Muscle of back (tissue), 13 donors: ENCODE measurements around the gene CHST2. TPM values are rescaled to one million over a fixed set of nuclear protein-coding genes. Genes with fewer than 3 reads are reported as not detected.
"Not testable (repeated sequence)": the region's sequence is repeated elsewhere in the genome, so short reads cannot be mapped to it uniquely, and the experiment has no call there.

ENCODE experiments used
- DNase-seq, 3 donors: peaks; one replicate each; pipeline versions ENCODE4 v3.0.0 to v3.0.0-alpha.2; 2013
- long read RNA-seq, 9 donors: transcript quantifications; one replicate each; lab custom pipeline, GENCODE V29; 2026
- polyA plus RNA-seq, 10 donors: library from polyadenylated mRNA; unstranded; fragments of 120-200 nt; gene quantifications; one replicate each; pipeline ENCODE4 v1.2.1, GENCODE V29; 2013; ENCODE audit not compliant: insufficient read length in 10 of 10

Gene CHST2, protein sequence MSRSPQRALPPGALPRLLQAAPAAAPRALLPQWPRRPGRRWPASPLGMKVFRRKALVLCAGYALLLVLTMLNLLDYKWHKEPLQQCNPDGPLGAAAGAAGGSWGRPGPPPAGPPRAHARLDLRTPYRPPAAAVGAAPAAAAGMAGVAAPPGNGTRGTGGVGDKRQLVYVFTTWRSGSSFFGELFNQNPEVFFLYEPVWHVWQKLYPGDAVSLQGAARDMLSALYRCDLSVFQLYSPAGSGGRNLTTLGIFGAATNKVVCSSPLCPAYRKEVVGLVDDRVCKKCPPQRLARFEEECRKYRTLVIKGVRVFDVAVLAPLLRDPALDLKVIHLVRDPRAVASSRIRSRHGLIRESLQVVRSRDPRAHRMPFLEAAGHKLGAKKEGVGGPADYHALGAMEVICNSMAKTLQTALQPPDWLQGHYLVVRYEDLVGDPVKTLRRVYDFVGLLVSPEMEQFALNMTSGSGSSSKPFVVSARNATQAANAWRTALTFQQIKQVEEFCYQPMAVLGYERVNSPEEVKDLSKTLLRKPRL
- 10 to 100 TPM in 1 of 10 donors, 1 to 10 TPM in 9; 2.8 to 15.4 (median 5.4) TPM for polyA plus RNA-seq
- long read RNA-seq, donor 1, full-length matches to known transcripts, result 5 of 5 reads
- long read RNA-seq, donor 1, partial matches to known transcripts, result 0 of 5 reads
- long read RNA-seq, donor 1, other reads (novel, unspliced or antisense), result 0 of 5 reads
- long read RNA-seq, donor 2, full-length matches to known transcripts, result 4 of 4 reads
- long read RNA-seq, donor 2, partial matches to known transcripts, result 0 of 4 reads
- long read RNA-seq, donor 2, other reads (novel, unspliced or antisense), result 0 of 4 reads
- long read RNA-seq, donor 3, result 0 reads
- long read RNA-seq, donor 4, result 0 reads
- long read RNA-seq, donor 5, full-length matches to known transcripts, result 2 of 2 reads
- long read RNA-seq, donor 5, partial matches to known transcripts, result 0 of 2 reads
- long read RNA-seq, donor 5, other reads (novel, unspliced or antisense), result 0 of 2 reads
- long read RNA-seq, donor 6, full-length matches to known transcripts, result 3 of 3 reads
- long read RNA-seq, donor 6, partial matches to known transcripts, result 0 of 3 reads
- long read RNA-seq, donor 6, other reads (novel, unspliced or antisense), result 0 of 3 reads
- long read RNA-seq, donor 7, result 0 reads
- long read RNA-seq, donor 8, full-length matches to known transcripts, result 1 of 1 reads
- long read RNA-seq, donor 8, partial matches to known transcripts, result 0 of 1 reads
- long read RNA-seq, donor 8, other reads (novel, unspliced or antisense), result 0 of 1 reads
- long read RNA-seq, donor 9, result 0 reads

DNA sequence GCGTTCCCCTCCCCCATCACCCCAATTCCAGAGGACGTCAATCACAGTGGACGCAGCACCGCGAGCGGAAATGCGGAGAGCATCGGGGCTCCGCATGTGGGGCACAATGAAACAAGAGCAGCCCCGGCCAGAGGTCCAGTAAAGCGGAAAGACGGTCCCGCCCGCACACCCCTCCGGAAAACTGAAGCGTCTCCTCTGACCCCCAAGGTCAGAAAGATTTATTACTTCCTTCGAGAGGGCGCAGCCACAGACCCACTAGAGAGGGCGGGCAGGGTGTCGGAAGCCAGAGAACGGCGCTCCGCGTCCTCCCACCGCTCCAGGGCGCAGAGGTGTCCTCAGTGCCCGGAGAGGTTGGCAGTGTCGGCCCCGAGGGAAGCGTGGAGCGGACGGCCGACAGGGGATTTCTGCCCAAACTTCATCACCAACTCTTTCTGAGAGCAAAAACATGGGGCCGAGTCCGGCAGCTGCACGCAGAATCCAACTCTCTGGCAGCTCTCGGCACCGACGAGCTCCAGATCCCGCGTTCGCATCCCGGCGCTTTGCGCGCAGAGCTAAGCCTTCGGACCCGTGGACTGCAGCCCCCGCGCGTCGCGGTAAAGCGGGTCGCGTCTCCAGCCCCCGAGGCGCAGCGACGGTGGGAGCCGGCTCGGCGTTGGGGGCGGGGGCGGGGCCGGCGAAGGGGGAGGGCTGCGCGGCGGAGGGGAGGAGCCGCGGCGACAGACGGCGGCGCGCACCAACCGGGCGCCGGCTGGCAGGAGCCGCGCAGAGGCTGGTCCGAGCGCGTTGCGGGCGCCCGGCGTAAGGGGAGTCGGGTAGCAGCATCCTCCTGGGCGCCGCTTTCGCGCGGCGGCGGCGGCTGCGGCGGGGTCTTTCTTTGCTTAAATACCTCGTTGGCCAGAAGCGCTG lies at the start of gene CHST2:
TSS of gene CHST2 (plus strand) at position 763 of the 906 bp plus-strand sequence. CDS start 1,046 bp downstream, outside the sequence.
- DNase-seq, result peak; percentile 72 to 93 (median 87)

DNA sequence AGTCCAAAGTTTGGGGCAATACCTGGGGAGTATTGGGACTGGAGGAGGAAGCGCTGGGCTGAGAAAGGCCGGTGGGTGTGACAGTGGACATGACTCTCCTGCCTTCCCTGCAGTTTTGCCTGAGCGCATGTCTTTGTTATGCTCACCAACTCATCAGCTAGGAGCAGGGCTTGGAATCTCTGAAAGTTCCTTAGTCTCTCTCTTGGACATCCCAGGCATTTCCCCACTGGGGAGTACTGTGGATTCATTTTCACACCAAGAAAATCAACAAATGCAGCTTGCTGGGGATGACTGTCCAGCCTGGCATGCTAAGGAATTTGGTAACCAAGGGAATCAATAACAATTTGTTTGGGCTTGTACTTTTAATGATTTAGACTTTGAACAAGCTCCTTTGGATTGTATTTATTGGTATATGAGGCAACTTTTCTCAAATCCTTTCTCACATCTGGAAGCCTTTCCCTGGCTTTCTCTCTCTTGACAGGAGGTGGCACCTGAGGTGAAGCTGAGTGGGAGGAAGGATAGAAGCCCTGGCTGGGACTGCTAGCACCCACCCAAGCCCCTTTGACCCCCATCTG lies 48.5 kb upstream of the CHST2 start:
- DNase-seq, result peak in 1 of 3 donors; percentile 30

DNA sequence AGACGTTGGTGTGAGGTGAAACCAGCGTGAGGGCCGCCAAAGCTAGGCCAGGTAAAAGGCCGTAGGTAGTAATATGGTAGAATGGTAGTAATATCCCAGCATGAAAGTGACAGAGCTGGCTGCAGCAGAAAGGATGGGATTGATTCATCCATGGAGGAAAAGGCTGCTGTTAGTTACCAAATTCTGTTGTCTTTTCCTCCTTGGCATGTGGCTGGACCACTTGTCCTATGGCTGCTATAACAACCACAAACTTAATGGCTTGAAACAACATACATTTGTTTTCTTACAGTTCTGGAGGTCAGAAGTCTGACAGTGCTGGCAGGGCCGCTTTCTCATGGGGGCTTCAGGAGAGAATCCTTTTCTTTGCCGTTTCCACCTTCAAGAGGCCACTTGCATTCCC lies 47.8 kb upstream of the CHST2 start:
- DNase-seq, result no peak

DNA sequence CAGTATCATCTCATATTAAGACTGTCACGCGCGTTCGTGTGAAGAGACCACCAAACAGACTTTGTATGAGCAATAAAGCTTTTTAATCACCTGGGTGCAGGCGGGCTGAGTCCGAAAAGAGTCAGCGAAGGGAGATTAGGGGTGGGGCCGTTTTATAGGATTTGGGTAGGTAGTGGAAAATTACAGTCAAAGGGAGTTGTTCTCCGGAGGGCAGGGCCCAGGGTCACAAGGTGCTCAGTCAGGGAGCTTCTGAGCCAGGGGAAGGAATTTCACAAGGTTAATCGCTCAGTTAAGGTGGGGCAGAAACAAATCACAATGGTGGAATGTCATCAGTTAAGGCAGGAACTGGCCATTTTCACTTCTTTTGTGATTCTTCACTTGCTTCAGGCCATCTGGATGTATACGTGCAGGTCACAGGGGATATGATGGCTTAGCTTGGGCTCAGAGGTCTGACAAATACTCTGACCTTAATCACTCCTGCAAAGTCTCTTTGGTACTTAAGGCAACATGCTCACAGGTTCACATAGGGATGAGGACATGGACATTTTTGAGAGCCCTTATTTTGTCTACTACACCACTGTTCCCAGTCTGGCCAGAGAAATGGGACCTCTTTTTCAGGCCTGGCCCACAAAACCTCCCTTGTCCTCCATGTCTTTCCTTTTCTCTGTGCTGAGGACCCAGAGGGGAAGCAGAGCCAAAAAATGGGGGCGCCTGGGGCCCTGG lies 47.1 kb upstream of the CHST2 start:
- not testable (repeated sequence) for DNase-seq

DNA sequence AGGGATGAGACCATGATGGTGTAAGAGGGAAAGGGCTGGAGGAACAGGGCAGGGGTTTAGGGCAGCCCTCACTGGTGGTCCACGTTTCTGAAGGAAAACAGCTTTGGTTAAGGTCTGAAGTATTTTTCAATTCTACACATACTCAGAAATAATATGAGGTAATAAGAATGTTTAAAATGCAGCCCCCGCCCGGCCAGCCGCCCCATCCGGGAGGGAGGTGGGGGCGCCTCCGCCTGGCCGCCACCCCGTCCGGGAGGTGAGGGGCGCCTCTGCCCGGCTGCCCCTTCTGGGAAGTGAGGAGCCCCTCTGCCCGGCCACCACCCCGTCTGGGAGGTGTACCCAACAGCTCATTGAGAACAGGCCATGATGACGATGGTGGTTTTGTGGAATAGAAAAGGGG lies 46.0 kb upstream of the CHST2 start:
- DNase-seq, result not testable (repeated sequence)

DNA sequence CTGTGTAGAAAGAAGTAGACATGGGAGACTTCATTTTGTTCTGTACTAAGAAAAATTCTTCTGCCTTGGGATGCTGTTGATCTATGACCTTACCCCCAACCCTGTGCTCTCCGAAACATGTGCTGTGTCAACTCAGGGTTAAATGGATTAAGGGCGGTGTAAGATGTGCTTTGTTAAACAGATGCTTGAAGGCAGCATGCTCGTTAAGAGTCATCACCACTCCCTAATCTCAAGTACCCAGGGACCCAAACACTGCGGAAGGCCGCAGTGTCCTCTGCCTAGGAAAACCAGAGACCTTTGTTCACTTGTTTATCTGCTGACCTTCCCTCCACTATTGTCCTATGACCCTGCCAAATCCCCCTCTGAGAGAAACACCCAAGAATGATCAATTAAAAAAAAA lies 45.6 kb upstream of the CHST2 start:
- not testable (repeated sequence) for DNase-seq

DNA sequence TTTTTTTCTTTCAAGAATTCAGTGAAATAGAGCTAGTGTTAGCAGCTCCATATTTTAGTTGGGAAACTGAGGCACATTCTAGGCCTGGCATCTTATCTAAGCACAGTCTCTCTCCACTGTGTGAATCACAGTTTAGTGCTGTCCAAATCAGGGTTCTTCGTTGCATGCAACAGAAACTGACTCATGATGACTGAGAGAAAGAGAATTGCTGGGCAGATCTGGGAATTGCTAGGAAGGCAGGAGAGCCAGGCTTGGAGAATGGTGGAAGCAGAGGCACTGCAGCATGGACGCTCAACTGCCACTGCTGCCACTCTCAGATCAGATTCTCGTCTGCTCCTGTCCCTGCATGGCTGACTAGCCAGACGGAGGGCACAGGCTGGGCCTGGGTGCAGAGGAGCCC lies 40.7 kb upstream of the CHST2 start:
- DNase-seq, result no peak

DNA sequence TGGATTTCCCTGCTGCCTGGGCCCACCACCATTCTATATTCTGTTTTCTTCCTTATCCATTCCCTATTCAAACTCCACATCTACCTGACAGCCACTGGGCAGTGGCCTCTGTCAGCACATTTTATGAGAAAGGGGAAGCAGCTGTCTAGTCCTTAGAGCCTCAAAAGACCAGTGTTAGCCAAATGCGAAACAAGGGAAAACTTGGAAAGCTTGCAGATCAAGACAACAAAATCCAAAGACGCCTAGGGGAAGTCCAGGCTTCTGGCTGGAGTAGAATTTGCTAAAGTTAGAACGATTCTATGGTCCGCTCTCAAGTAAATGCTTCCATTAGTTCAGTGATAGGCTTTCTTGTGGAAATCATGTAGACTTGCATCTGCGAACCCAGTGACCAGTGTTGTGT lies 39.4 kb upstream of the CHST2 start:
- DNase-seq, result peak in 1 of 3 donors; percentile 66

DNA sequence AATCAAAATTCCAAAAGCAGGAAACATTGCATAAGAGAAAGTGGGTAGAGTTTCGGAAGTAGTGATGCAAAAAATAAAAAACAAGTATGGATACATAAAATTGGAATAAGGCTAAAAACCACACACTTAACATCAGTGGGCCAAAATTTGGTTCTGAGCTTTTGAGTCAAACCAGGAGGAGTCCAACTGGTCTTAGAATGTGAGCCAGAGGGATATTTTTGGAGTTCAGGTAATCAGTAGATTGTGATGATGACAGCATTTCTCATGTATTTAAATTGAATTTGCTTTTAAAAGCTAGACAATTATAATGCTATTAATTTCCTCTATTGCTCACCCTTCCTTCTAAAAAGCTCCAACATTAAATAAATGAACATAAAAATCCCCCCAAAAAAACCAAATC lies 38.2 kb upstream of the CHST2 start:
- no peak for DNase-seq

DNA sequence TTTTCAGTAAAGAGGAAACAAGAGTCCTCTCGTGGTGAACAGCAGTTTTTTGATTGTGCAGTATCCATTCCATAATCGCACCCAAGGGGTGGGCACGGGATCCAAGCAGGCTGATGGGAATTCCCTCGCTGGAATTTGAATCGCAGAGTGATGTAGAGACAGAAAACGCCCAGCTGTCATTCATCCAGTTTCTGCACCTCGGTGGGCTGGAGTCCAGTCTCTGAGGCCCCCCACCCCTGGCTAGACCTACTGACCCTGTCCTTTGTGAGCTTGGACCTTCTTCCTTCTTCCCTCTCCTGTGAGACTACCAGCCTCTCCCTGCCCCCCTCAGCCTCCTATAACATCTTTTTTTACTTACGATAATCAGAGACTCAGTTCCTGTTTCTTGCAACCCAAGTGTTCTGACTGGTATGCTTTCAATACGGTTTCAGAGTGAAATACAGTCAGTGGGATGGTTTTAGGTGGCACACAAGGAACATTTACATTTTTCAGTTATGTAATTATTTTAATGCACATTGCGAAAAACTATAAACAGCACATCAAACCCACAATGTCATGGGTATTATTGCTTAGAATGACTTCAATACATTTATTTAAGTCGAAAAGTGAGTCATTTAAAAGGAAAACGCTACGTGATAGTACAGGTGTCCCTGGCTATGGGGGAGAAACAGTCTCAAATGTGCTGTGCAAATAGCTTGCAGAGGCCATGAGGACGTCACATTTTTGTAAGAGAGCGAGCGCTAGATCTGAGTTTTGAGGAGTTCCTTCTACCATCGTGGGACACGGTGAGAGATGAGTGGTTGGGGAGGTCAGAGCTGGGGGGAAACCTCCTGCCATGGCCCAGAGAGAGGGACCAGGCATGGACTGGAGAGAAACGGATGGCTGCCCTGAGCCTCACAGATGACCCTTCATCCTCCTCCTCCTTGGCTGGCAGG lies 37.5 kb upstream of the CHST2 start:
- DNase-seq, result no peak

DNA sequence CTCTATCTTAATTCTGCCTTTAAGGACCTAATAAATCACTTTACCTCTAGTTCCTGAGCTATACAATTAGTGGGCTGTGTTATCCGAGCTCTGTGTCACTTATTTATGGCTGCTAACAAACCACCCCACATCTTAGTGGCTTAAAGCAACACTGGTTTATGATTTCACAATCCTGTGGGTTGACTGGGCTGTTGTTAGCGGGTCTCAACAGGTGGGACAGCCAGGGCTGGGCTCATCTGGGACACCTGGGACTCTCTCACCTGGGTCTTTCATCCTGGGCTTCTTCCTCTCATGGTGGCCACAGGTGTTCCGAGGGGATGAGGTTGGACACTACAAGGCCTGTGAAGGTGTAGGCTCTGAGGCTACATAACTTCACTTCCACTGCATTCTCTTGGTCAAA lies 35.8 kb upstream of the CHST2 start:
- no peak for DNase-seq

DNA sequence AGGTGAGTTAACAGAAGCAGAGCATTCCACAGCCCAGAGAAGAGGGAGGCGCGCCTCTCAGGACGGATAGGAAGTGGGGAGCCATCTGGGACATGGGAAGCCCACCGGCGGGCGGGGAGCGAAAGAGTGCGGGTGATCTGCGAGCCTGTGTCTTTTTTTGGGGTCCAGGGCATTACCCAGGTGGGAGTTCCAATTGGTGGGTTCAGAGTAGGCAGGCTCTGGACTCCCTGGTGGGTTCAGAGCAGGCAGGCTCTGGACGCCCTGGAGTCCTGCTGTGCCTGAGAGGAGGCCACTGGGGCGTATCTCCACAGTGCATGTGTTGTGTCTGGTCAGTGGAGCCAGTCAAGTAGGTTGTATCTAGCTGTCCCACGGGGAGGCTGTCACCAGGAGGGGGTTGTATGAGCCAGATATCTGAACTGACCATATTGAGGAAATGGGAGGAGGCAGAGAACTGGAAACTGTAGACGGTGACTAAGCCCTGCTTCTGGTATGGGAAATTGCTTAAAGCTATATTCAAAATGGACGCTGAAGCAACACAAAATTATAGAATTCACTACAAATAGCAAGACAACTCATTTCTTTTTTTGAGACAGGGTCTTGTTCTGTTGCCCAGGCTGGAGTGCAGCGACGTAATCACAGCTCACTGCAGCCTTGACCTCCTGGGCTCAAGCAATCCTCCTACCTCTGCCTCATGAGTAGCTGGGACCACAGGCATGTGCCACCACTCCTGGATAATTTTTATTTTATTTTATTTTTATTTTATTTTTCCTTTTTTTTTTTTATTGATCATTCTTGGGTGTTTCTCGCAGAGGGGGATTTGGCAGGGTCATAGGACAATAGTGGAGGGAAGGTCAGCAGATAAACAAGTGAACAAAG lies 34.5 kb upstream of the CHST2 start:
- peak in 1 of 3 donors; percentile 37 for DNase-seq

DNA sequence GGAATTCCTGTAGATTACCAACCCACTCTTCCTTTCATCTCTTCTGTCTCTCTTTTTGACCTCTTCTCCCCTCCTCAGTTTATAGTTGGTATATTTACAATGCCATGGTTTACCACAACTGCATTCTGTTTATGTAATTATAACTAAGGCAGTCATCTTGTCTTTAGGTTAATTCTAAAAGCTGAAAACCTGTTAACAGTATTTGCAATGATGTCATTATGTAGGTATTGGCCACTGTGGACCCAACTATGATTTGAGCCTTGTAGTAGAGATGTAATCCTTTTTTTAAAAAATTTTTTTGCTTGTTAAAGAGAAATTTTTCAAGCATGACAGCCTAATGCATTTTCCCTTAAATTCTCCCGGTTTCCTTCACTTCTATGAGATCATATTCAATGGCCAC lies 30.7 kb upstream of the CHST2 start:
- DNase-seq, result no peak

DNA sequence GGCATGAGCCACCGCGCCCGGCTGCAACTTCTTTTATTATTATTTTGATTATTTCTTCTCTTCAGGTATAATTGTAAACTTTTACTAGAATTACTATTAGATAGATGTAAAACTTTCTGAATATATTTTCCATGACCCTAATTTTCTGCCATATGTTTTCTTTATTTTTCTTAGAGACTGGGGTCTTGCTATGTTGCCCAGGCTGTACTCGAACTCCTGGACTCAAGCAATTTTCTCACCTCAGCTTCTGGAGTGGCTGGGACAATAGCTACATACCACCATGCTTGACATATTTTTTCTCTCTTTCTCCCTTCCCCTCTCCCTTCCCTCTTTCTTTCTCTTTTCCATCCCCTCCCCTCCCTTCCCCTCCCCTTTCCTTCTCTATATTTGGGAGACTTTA lies 29.6 kb upstream of the CHST2 start:
- no peak for DNase-seq

DNA sequence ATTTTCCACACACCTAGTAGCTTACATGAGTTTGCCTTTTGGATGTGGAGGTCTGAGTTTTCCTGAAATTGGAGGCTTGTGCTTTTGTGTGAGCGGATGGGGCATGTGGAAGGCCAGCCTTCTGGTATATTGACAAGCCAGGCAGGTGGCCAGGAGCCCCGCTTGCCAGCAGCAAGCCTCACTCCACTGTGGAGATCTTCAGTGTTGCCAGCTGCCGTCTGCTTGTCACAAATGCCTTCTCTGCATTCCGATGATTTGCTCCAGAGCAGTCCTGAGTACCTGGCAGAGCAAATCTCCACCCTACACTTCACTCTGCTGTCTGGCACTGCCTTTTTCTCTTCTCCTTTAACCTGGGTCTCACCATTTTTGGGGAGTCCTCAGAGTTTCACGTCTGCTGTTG lies 29.1 kb upstream of the CHST2 start:
- peak; percentile 47 to 55 (median 47) for DNase-seq

DNA sequence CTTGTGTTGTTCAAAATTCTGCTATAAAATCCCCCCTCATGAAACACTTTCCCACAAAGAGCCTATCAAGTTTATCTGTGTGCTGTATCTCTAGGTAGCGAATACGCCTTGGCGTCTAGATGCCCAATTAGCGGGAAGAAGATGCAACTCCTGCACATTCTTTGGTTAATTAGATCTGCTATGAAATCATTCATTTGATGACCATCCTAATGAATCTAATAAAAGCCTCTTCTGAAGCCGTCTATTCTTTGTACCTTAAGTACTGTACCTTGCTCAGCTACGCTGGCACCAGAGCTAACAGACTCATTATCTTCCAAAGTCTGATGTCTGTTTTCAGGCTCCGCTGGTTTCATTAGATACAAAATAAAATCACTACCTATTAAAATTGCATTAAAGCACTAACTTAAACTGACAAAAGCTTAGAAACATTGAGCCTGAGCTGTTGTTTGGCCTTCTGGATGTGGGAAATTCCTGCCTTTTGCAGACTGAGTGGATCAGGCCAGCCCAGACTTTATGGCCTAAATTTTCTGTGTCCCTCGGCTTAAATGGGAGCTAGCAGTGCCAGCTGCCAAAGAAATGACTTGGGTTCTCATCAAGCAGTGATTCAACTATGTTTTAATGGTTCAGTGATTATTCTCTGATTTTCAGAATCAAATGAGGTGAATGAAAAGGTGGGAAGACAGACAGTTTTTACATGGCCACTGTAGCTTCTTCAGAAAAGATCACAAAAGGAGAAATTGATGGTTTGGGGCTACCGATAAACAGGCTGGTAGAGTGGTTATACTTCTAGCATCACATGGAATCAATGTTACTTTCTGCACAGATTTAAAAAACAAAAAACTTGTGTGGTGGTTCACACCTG lies 28.4 kb upstream of the CHST2 start:
- no peak for DNase-seq
